GM23338 (cell line): ENCODE data around the gene STXBP5L. TPM values are rescaled to one million over a fixed set of nuclear protein-coding genes. Genes with fewer than 3 reads are reported as not detected.

Experiments used
- ATAC-seq: fragments of 200-7000 bp; cut with Tn5 transposase; 3 replicates; pipeline ENCODE4 v1.9.1; 2020
- DNase-seq: peaks from one replicate; pipeline ENCODE4 v3.0.0-alpha.2; 2015; ENCODE audit warnings: low spot score
- H2AFZ ChIP-seq: fragments of 200-600 bp; sonication (generic); 2 replicates; pipeline ENCODE4 v1.8.0; 2016; ENCODE audit warnings: antibody characterized with exemption, mild to moderate bottlenecking, moderate library complexity
- H3F3A ChIP-seq: fragments of 200-600 bp; sonication (generic); replicated peaks from 2 replicates; pipeline ENCODE4 v1.8.0; 2017; ENCODE audit warnings: antibody characterized with exemption, mixed run types, low read depth
- H3K27ac ChIP-seq: fragments of 200-600 bp; sonication (generic); 2 replicates; pipeline ENCODE4 v1.6.1; 2016; ENCODE audit warnings: low read depth
- H3K27me3 ChIP-seq: fragments of 200-600 bp; sonication (generic); 2 replicates; pipeline ENCODE4 v1.8.0; 2016; ENCODE audit warnings: mild to moderate bottlenecking, mixed run types, moderate library complexity; ENCODE audit not compliant: insufficient read depth
- H3K36me3 ChIP-seq: fragments of 200-600 bp; sonication (generic); 2 replicates; pipeline ENCODE4 v1.8.0; 2016; ENCODE audit warnings: mild to moderate bottlenecking; ENCODE audit not compliant: insufficient read depth
- H3K4me1 ChIP-seq: fragments of 200-600 bp; sonication (generic); 2 replicates; pipeline ENCODE4 v1.8.0; 2016; ENCODE audit warnings: mild to moderate bottlenecking, moderate library complexity; ENCODE audit not compliant: insufficient read depth
- H3K4me2 ChIP-seq: fragments of 200-600 bp; sonication (generic); 2 replicates; pipeline ENCODE4 v1.7.1; 2017; ENCODE audit warnings: mixed run types
- H3K4me3 ChIP-seq: fragments of 200-600 bp; sonication (generic); 2 replicates; pipeline ENCODE4 v1.6.1; 2016; ENCODE audit warnings: mixed run types
- H3K79me2 ChIP-seq: fragments of 200-600 bp; sonication (generic); replicated peaks from 2 replicates; pipeline ENCODE4 v1.8.0; 2017; ENCODE audit warnings: mild to moderate bottlenecking; ENCODE audit not compliant: insufficient read depth
- H3K9me2 ChIP-seq: fragments of 200-600 bp; sonication (generic); 2 replicates; pipeline ENCODE4 v1.8.0; 2017; ENCODE audit not compliant: insufficient read depth
- H4K20me1 ChIP-seq: fragments of 200-600 bp; sonication (generic); replicated peaks from 2 replicates; pipeline ENCODE4 v1.8.0; 2017; ENCODE audit warnings: mild to moderate bottlenecking; ENCODE audit not compliant: insufficient read depth
- H3K27ac Mint-ChIP-seq: 2 replicates; pipeline ENCODE4 v1.8.0; 2020; ENCODE audit warnings: inconsistent platforms, mild to moderate bottlenecking, moderate library complexity, mixed read lengths
- H3K27me3 Mint-ChIP-seq: 3 replicates; pipeline ENCODE4 v1.8.0; 2022; ENCODE audit warnings: low read depth, mild to moderate bottlenecking, moderate library complexity, mixed read lengths, inconsistent platforms; ENCODE audit not compliant: insufficient read depth, poor library complexity
- H3K36me3 Mint-ChIP-seq: 3 replicates; pipeline ENCODE4 v1.8.0; 2021; ENCODE audit warnings: low read depth, mild to moderate bottlenecking, inconsistent platforms, moderate library complexity, mixed read lengths
- H3K4me1 Mint-ChIP-seq: 3 replicates; pipeline ENCODE4 v1.8.0; 2020; ENCODE audit warnings: mild to moderate bottlenecking, inconsistent platforms, mixed read lengths
- H3K4me3 Mint-ChIP-seq: 3 replicates; pipeline ENCODE4 v1.8.0; 2021; ENCODE audit warnings: moderate library complexity, mild to moderate bottlenecking, inconsistent platforms, mixed read lengths
- H3K9me3 Mint-ChIP-seq: 3 replicates; pipeline ENCODE4 v1.8.0; 2020; ENCODE audit warnings: moderate library complexity, mild to moderate bottlenecking, inconsistent platforms, mixed read lengths
- CREB1 ChIP-seq: fragments of 250-450 bp; sonication (Bioruptor Pico); IDR thresholded peaks from 2 replicates; pipeline ENCODE4 v1.5.0; 2020; ENCODE audit warnings: low read depth, mild to moderate bottlenecking, moderate library complexity
- CTCF ChIP-seq, 2 experiments: fragments of 200-600 bp in 1 of 2; sonication (generic) in 1 of 2; conservative IDR thresholded peaks; 2 replicates each; pipeline versions ENCODE4 v1.5.1 to v1.6.1; 2016 to 2017; ENCODE audit warnings: antibody characterized with exemption in 2 of 2, low read depth in 2 of 2, mild to moderate bottlenecking in 2 of 2, moderate library complexity in 1 of 2
- ETS1 ChIP-seq: IDR thresholded peaks from 2 replicates; pipeline ENCODE4 v1.6.1; 2016; ENCODE audit warnings: antibody characterized with exemption
- EZH2 ChIP-seq: fragments of 200-600 bp; sonication (generic); IDR thresholded peaks from one replicate; pipeline ENCODE4 v1.8.0; 2017; ENCODE audit warnings: antibody characterized with exemption, mild to moderate bottlenecking, low read depth; ENCODE audit not compliant: unreplicated experiment
- EZH2phosphoT487 ChIP-seq: fragments of 200-600 bp; sonication (generic); IDR thresholded peaks from one replicate; pipeline ENCODE4 v1.8.1; 2018; ENCODE audit warnings: antibody characterized with exemption; ENCODE audit not compliant: unreplicated experiment
- ZNF114 ChIP-seq: fragments of 250-450 bp; sonication (Bioruptor Pico); IDR thresholded peaks from 2 replicates; pipeline ENCODE4 v1.5.0; 2020; ENCODE audit warnings: mild to moderate bottlenecking, moderate library complexity
- ZNF331 ChIP-seq: fragments of 250-450 bp; sonication (Bioruptor Pico); IDR thresholded peaks from 2 replicates; pipeline ENCODE4 v1.5.0; 2020; ENCODE audit warnings: low read depth, mild to moderate bottlenecking, moderate library complexity
- polyA plus RNA-seq: library from polyadenylated mRNA; unstranded; fragments of >200 nt; fragmentation: Nextera tagmentation; extraction: Ambion mirVana; gene quantifications from 2 replicates; pipeline ENCODE4 v1.2.1, GENCODE V29; 2016
- total RNA-seq: library from RNA; depleted of rRNA; stranded (reverse); fragments of >200 nt; shearing (Covaris generic); gene quantifications from 2 replicates; pipeline ENCODE4 v1.2.3, GENCODE V29; 2014
- TF ChIP-seq, protein P1 (sequence below): fragments of 250-450 bp; sonication (Bioruptor Pico); IDR thresholded peaks from 2 replicates; pipeline ENCODE4 v1.5.0; 2020; ENCODE audit warnings: mild to moderate bottlenecking, moderate library complexity
- TF ChIP-seq, protein P2 (sequence below): IDR thresholded peaks from one replicate; pipeline ENCODE4 v1.6.1; 2018; ENCODE audit warnings: antibody characterized with exemption; ENCODE audit not compliant: unreplicated experiment

The STXBP5L gene
- total and polyA plus RNA-seq, 2 experiments from 2014 or later = 4.2 to 6.0 TPM

- TF ChIP-seq, protein P1, sequence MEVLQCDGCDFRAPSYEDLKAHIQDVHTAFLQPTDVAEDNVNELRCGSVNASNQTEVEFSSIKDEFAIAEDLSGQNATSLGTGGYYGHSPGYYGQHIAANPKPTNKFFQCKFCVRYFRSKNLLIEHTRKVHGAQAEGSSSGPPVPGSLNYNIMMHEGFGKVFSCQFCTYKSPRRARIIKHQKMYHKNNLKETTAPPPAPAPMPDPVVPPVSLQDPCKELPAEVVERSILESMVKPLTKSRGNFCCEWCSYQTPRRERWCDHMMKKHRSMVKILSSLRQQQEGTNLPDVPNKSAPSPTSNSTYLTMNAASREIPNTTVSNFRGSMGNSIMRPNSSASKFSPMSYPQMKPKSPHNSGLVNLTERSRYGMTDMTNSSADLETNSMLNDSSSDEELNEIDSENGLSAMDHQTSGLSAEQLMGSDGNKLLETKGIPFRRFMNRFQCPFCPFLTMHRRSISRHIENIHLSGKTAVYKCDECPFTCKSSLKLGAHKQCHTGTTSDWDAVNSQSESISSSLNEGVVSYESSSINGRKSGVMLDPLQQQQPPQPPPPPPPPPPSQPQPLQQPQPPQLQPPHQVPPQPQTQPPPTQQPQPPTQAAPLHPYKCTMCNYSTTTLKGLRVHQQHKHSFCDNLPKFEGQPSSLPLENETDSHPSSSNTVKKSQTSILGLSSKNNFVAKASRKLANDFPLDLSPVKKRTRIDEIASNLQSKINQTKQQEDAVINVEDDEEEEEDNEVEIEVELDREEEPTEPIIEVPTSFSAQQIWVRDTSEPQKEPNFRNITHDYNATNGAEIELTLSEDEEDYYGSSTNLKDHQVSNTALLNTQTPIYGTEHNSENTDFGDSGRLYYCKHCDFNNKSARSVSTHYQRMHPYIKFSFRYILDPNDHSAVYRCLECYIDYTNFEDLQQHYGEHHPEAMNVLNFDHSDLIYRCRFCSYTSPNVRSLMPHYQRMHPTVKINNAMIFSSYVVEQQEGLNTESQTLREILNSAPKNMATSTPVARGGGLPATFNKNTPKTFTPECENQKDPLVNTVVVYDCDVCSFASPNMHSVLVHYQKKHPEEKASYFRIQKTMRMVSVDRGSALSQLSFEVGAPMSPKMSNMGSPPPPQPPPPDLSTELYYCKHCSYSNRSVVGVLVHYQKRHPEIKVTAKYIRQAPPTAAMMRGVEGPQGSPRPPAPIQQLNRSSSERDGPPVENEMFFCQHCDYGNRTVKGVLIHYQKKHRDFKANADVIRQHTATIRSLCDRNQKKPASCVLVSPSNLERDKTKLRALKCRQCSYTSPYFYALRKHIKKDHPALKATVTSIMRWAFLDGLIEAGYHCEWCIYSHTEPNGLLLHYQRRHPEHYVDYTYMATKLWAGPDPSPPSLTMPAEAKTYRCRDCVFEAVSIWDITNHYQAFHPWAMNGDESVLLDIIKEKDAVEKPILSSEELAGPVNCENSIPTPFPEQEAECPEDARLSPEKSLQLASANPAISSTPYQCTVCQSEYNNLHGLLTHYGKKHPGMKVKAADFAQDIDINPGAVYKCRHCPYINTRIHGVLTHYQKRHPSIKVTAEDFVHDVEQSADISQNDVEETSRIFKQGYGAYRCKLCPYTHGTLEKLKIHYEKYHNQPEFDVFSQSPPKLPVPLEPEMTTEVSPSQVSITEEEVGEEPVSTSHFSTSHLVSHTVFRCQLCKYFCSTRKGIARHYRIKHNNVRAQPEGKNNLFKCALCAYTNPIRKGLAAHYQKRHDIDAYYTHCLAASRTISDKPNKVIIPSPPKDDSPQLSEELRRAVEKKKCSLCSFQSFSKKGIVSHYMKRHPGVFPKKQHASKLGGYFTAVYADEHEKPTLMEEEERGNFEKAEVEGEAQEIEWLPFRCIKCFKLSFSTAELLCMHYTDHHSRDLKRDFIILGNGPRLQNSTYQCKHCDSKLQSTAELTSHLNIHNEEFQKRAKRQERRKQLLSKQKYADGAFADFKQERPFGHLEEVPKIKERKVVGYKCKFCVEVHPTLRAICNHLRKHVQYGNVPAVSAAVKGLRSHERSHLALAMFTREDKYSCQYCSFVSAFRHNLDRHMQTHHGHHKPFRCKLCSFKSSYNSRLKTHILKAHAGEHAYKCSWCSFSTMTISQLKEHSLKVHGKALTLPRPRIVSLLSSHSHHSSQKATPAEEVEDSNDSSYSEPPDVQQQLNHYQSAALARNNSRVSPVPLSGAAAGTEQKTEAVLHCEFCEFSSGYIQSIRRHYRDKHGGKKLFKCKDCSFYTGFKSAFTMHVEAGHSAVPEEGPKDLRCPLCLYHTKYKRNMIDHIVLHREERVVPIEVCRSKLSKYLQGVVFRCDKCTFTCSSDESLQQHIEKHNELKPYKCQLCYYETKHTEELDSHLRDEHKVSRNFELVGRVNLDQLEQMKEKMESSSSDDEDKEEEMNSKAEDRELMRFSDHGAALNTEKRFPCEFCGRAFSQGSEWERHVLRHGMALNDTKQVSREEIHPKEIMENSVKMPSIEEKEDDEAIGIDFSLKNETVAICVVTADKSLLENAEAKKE = no peak
Observed at GRCh38 chr3:120985242-120985641, 77.2 kb downstream of the STXBP5L start (continued).

GRCh38 chr3:120988994-120989393 is 81.0 kb downstream of the STXBP5L start:
- Histone ChIP-seq H3K4me3 (no peak overlapping the region), H3K36me3 (no peaks in the 10 kb centered on the region), H3F3A (no peaks in the 10 kb centered on the region), H3K9me2 (no peaks in the 10 kb centered on the region), H3K4me1 (no peaks in the 10 kb centered on the region), H3K79me2 (no peaks in the 10 kb centered on the region), H3K27ac (no peak overlapping the region), H2AFZ (no peak overlapping the region), H4K20me1 (no peaks in the 10 kb centered on the region), H3K27me3 (no peaks in the 10 kb centered on the region), H3K4me2 (no peak overlapping the region)
- H3K9me3 Mint-ChIP-seq = peaks cover 9% of the 10 kb centered on the region; the same call in 2 of the 3 replicates
- peaks cover 4% of the 10 kb centered on the region for H3K4me1 Mint-ChIP-seq
- no peak overlapping the region for H3K27ac Mint-ChIP-seq
- DNase-seq = no peak
- peaks cover 15% of the 10 kb centered on the region; the same call in 2 of the 3 replicates for H3K36me3 Mint-ChIP-seq
- ATAC-seq = no peak
- no peak overlapping the region for H3K4me3 Mint-ChIP-seq
- no peaks in the 10 kb centered on the region for H3K27me3 Mint-ChIP-seq
- TF ChIP-seq ZNF114 (CRISPR knock-in tag) (no peak), EZH2phosphoT487 (no peak), EZH2 (no peak), CREB1 (CRISPR knock-in tag) (no peak), CTCF (conservative IDR thresholded peaks at IDR 0.05; ENCODE audit: low read depth in 2 of 2) (no peak), ZNF331 (no peak), ETS1 (no peak)
- TF ChIP-seq, protein P2, sequence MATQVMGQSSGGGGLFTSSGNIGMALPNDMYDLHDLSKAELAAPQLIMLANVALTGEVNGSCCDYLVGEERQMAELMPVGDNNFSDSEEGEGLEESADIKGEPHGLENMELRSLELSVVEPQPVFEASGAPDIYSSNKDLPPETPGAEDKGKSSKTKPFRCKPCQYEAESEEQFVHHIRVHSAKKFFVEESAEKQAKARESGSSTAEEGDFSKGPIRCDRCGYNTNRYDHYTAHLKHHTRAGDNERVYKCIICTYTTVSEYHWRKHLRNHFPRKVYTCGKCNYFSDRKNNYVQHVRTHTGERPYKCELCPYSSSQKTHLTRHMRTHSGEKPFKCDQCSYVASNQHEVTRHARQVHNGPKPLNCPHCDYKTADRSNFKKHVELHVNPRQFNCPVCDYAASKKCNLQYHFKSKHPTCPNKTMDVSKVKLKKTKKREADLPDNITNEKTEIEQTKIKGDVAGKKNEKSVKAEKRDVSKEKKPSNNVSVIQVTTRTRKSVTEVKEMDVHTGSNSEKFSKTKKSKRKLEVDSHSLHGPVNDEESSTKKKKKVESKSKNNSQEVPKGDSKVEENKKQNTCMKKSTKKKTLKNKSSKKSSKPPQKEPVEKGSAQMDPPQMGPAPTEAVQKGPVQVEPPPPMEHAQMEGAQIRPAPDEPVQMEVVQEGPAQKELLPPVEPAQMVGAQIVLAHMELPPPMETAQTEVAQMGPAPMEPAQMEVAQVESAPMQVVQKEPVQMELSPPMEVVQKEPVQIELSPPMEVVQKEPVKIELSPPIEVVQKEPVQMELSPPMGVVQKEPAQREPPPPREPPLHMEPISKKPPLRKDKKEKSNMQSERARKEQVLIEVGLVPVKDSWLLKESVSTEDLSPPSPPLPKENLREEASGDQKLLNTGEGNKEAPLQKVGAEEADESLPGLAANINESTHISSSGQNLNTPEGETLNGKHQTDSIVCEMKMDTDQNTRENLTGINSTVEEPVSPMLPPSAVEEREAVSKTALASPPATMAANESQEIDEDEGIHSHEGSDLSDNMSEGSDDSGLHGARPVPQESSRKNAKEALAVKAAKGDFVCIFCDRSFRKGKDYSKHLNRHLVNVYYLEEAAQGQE = no peak
